LNCaP clone FGC (cell line): ENCODE measurements around the gene CUL1.
"Not testable (repeated sequence)": the region's sequence is repeated elsewhere in the genome, so short reads cannot be mapped to it uniquely, and the experiment has no call there.

Experiments used
- DNase-seq: peaks from one replicate; pipeline ENCODE4 v3.0.0-alpha.2; 2011; ENCODE audit warnings: low read depth
- H3K4me3 ChIP-seq: 2 replicates; pipeline ENCODE4 v1.5.1; 2011; ENCODE audit warnings: mild to moderate bottlenecking, low read depth, low read length, control low read depth
- TF ChIP-seq, protein P1 (sequence below): IDR thresholded peaks from 2 replicates; pipeline ENCODE4 v1.5.1; 2012; ENCODE audit warnings: mild to moderate bottlenecking; ENCODE audit not compliant: control insufficient read depth, insufficient read depth; ENCODE audit errors: extremely low read depth

The CUL1 gene

DNA sequence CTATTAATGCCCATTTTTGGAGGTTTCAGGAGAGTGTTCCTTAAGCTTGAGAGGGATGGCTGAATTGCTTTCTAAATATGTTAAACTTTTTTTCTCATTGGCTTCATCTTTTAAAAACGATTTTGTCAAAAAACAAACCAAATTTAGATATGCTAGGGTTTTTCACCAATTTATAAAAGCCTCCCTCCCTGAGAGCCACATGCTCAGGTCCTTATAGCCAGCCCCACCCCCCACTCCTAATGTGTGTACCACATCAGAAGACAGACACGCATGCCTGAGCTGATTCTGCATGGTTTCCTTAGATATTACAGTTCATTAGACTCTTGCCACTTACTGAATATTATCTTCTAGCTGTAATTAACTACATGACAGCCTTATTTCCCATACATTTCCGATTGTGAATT is 2.0 kb downstream of the CUL1 start:
- no peak for DNase-seq
- H3K4me3 ChIP-seq: peak overlapping the region; percentile 80
- TF ChIP-seq, protein P1, sequence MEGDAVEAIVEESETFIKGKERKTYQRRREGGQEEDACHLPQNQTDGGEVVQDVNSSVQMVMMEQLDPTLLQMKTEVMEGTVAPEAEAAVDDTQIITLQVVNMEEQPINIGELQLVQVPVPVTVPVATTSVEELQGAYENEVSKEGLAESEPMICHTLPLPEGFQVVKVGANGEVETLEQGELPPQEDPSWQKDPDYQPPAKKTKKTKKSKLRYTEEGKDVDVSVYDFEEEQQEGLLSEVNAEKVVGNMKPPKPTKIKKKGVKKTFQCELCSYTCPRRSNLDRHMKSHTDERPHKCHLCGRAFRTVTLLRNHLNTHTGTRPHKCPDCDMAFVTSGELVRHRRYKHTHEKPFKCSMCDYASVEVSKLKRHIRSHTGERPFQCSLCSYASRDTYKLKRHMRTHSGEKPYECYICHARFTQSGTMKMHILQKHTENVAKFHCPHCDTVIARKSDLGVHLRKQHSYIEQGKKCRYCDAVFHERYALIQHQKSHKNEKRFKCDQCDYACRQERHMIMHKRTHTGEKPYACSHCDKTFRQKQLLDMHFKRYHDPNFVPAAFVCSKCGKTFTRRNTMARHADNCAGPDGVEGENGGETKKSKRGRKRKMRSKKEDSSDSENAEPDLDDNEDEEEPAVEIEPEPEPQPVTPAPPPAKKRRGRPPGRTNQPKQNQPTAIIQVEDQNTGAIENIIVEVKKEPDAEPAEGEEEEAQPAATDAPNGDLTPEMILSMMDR: no peak

DNA sequence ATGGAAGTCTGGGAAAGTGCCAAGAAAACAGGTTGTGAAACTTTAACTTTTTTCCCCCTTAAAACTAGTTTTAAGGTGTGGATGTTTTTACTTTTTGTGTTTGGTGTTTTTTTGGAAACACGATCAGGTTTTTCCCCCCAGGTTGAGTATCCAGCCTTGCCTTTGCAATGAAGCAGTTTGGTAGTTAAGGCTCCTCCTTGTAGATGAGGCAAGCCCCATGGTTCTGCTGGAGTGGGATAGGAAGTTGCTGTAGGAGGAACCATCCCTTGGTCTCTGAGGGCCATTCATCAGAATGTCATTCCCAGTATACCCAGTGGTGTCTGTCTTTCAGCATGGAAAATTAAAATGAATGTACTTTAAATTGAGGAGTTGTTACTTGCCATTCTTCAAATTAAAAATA is 2.7 kb downstream of the CUL1 start:
- DNase-seq: no peak
- H3K4me3 ChIP-seq: no peak overlapping the region
- TF ChIP-seq, protein P1: no peak

DNA sequence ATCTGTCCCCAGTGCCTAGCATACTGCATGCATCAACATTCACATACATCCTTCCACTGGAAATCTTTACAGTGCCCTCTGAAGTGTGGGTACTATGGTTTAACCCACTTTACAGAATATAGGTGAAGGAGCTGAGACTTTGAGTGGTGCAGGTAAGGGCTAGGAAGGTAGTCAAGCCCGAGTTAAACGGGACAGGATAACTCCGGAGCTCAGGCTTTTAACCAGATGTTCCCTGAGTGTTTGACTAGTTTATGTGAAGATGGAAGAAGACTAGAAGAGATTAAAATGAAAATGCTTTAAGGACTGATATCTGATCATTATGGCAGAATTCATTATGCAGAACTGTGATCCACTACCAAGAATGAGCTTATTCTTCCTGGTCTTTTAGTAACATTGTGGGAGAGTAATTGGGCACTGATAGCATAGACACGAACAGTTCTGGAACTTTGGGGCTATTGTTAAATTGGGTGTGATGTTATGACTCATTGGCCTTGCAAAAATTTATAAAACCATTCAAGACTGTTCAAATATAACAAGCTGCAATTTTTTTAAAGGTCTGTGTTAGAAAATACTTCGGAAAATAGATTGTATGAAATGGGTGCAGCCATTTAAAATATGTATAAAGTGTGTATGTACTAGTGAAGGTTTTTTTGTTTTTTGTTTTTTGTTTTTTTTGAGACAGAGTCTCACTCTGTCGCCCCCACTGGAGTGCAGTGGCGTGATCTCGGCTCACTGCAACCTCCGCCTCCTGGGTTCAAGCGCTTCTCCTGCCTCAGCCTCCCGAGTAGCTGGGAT is 4.4 kb downstream of the CUL1 start:
- DNase-seq: no peak
- no peak overlapping the region for H3K4me3 ChIP-seq
- TF ChIP-seq, protein P1: no peak

DNA sequence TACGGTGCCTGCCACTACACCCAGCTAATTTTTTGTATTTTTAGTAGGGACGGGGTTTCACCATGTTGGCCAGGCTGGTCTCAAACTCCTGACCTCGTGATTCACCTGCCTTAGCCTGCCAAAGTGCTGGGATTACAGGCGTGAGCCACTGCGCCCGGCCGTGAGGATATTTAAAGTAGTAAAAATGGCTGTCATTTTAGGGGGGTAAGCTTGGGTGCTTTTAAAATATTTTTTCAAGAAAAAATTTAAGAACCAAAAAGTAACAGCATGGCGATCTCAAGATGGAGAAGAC is 4.9 kb downstream of the CUL1 start:
- H3K4me3 ChIP-seq, DNase-seq: not testable (repeated sequence)

DNA sequence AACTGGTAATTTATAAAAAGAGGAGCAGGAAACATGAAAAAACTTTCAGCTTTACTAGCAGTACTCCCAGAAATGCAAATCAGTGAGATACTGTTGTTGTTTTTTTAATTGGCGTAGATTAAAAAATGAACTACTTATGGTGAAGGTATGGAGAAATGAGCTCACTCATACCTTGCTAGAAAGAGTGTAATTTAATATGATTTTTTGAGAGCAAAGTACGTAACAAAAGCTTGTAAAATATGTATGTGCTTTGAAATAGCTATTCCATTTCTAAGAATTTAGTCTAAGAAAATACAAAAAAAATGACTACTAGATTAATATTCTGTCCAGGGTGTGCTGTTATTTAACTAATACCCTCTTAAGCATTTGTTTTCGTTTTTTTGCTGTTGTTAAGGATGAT is 5.5 kb downstream of the CUL1 start:
- no peak overlapping the region for H3K4me3 ChIP-seq
- TF ChIP-seq, protein P1: no peak
- no peak for DNase-seq

DNA sequence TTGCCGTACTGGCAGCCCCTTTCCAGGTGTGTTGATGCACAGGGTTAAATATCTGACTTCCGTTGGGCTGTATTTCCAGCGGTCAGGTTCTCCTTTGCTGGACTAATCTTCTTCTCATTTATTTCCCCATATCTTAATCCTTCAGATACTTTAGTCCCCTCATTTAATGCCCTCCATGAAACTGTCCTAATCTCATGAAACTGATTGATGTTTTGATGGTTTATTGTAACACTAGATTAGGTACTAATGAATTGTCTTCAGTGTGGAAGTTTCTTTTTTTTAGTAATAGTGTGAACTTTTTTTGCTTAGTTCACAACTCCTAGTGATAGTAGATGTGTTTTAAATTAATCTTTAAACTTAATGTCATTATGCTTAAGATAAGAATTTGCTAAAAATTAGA is 6.3 kb downstream of the CUL1 start:
- no peak for DNase-seq
- H3K4me3 ChIP-seq: no peak overlapping the region
- TF ChIP-seq, protein P1: no peak

DNA sequence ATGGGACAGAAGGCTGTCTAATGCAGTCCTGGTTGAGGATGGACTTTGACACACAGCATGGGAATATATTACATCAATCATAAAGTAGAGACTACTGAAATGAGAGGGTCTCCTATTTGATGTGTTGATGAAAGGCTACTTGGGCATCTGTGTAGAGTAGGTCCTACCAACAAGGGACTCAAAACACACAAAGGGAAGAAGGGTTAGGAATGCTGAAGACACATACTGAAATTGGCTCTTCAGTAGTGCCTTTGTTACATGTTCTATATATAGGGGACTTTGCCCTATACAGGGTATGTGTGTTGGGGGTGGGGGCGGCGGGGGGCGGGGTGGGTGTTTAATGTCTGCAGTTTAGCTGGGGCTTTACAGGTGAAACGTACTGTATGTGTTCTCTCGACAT is 7.7 kb downstream of the CUL1 start:
- no peak for DNase-seq
- H3K4me3 ChIP-seq: no peak overlapping the region
- TF ChIP-seq, protein P1: no peak
